ENCODE measurements around the gene GLT8D1. TPM values are rescaled to one million over a fixed set of nuclear protein-coding genes. Genes with fewer than 3 reads are reported as not detected.

GLT8D1 gene
- total RNA-seq, 1 experiment from 2014 or later, result 74.6 TPM

DNA sequence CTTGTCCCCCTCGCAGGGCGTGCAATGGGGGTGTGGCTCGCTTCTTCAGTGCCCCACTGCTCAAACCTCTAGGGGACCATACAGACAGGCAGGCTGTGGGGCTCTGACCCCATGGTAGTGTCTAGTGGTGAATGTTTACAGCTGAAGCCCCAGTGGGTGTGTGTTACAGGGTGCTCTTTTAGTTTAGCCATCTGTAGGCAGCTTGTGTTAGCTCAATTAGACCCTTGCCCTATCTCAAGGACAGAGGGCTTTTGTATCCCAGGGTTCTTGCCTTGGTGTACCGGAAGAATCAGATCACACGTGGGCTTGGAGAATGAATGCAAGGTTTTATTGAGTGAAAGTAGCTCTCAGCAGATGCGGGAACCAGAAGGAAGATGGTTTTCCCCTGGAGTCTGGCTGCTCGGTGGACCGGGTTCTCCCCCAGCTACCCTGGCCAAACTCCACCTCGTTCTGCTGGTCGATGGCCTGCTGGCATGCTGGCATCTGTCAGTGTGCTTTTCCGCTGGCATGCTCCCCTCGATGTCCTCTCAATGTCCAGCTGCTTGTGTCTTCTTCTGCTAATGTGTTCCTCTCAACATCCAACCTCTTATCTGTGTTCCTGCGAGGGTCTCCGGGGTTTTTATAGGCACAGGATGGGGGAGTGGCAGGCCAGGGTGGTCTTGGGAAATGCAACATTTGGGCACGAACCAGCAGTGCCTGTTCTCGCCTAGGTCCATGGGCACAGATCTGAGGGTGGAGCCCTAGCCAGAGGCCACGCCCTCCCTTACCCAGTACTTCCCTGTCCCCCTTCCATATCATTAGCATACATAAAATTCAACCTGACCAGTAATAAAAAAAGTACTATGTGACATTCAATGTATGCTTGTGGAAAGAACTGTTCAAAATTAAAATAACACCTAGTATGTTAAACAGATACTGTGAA lies 7.0 kb upstream of the GLT8D1 start:
- no peak for DNase-seq (ENCODE audit: low spot score)

DNA sequence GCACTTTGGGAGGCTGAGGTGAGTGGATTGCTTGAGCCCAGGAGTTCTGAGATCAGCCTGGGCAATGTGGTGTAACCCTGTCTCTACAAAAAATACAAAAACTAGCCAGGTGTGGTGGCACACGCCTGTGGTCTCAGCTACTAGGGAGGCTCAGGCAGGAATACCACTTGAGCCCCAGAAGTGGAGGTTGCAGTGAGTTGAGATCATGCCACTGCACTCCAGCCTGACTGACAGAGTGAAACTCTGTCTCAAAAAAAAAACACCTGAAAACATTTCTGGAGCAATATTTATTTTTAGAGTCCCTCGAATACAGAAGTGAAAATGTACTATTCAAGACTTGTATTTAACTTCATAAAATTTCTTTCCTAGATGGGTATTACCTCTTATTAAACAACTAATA lies 4.9 kb upstream of the GLT8D1 start:
- no peak for DNase-seq (ENCODE audit: low spot score)

DNA sequence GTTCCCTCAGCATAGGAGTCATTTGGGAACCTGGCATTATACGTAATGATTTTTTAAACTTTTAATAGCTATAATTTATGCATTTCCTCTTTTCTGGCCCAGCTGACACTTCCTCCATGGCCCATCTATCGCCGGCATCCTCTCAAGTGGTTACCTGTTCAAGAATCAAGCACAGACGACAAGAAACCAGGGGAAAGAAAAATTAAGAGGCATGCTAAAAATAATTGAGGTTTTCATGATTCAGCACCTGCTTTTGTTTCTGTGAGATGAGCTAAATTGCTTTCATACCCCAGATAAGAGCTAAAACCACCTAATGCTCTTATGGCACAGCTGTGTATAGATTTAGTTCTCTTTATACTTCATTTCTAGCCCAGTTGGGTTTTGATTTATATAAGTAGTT lies 2.0 kb upstream of the GLT8D1 start:
- no peak for DNase-seq (ENCODE audit: low spot score)

DNA sequence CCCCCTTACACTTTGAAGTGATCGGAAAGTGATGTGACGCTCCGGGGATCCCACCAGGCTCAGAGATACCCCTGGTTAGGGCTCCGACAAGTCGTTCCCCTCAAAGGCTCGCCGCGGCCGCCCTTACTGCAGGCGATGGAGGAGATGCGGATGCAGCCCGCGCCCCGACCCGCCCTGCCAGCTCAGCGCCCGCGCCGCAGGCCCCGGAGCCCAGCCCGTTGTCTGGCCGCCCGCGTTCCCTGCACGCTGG lies 228 bp downstream of the GLT8D1 start:
- no peak for DNase-seq (ENCODE audit: low spot score)

DNA sequence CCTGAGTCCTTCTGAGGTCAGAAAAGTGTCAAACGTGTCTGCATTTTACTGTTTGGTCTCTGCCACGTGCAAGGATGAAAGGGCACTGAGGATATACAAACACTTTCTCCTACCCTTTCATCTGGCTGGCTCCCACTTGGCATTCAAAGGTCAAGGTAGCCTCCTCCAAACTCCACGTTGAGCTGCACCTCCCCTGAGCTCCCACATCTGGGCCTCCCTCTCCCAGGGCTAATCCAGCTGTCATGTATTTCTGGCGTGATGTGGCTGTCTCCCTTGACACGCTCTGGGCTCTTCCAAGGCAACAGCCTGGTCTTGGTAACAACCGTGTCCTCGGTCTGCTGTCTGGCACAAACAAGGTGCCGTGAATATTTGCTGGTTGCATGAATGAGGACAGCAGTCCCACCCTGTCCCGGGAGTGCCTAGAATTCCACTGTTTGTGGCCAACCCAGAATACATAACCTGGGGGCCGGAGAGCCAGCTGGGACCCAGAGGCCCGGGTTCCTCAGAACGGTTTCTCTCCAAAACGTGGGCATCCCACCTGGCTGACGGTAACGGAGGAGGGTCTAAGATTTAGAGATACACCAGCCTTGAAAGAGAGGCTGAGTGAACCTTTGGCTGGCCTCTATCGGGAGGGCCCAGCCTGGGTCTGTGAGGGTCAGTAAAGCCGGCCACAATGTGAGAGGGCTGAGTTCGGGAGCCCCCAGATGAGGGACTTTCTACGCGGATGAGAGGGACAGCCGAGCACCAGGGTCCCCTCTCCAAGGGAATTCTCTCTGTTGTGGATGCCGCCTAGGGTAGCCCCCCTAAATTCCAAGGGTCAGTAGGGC lies 767 bp downstream of the GLT8D1 start:
- DNase-seq (ENCODE audit: low spot score), result no peak

DNA sequence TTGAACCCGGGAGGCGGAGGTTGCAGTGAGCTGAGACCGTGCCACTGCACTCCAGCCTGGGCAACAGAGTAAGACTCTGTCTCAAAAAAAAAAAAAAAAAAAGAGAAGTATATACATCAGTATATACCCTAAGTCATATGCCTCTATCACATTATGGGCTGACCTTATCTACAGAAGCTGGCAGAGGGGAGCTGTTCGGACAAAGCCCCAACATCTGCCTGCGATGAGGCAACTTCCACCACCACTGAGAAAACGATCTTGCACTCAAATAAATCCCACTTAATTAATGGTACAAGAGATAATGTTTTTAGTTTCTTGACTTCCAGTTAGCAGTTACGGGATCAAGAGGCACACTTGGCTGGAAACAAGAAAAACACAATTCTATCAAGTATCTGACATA lies 2.2 kb downstream of the GLT8D1 start:
- DNase-seq (ENCODE audit: low spot score), result no peak

DNA sequence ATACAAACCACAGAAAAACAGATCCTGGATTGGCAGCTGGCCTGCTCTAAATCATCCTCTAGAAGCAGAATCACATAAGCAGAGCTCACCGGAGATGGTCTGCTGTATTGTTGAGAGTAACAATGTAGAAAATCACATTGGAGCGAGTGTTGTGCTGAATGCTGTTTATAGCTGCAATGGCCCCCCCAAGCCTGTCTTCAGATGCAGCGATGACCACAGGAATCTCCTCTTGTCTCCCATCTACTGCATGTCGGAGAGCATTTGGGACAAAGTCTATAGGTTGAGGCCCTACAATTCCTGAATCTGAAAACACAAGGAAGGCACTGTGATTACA lies 8.0 kb downstream of the GLT8D1 start:
- DNase-seq (ENCODE audit: low spot score), result no peak

DNA sequence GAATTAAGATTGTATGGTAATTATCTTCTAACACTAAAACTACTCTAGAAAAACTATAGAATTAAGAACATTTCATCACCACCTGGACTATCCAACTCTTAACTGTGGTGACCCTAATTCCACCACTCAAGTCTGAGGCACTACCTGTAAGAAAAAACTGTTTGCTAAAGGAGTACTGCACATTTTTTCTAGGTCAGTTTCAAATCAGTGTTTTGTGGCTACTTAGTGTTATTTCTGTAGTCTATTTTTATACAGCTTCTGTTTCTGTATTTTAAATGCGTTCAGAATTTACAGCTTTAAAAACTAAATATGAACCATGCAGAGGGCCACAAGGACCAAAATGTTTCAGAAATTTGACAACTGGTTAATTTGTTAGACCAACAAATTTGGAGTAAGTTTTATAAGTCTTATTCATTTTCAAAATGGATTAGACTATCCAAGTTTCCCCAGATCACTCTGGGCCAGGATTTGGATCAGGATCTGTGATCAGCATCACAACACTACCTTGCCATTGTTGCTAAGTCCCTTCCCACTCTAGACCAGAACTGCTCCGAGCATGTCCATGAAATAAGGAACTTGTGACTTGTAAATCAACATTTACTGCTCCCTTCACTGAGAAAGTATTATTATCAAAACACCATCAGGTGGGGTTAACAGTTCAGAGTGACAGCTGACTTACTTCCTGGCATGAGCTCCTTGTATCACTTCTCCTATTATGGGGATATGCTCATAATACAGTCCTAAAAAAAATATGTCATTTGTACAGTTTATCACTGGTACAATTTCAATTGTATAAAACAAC lies 8.6 kb downstream of the GLT8D1 start:
- no peak for DNase-seq (ENCODE audit: low spot score)

DNA sequence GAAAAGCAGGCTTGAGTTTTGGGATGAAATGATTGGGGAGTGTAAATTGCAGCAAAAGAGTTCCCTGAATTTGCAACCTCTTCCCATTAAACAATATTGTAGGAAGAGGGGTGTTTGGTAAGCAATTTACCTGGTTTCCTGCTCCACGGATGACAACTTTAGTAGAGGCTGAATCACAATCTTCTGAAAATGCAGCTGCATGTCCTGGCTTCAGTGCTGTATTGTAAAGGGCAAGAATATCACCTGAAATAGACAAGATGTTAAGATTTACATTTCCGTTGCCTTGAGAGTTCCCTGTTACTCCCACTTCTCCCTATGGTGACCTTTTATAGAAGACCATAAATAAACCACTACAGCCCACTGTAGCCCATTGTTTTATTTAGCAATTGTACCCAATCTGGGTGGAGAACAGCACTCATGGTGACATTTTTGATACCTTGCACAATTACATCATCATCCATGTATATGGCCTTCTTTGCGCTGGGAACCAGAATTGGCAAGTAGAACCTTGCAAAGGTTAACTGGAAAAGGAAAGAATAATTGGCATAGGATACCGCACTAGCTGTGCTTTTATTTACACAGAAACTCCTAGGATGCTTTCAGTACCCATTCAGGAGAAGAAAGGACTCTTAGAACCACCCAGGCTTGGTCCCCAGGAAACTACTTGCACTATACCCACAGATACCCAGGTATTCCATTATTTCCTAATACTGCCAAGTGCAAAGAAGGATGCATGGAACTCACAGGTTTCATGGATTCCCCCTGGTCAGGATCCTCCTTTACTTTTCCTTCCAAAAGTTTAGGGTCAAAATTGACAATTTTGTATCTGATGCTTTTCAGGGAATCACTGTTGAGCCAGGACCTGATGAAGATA lies 9.6 kb downstream of the GLT8D1 start:
- DNase-seq (ENCODE audit: low spot score), result no peak

DNA sequence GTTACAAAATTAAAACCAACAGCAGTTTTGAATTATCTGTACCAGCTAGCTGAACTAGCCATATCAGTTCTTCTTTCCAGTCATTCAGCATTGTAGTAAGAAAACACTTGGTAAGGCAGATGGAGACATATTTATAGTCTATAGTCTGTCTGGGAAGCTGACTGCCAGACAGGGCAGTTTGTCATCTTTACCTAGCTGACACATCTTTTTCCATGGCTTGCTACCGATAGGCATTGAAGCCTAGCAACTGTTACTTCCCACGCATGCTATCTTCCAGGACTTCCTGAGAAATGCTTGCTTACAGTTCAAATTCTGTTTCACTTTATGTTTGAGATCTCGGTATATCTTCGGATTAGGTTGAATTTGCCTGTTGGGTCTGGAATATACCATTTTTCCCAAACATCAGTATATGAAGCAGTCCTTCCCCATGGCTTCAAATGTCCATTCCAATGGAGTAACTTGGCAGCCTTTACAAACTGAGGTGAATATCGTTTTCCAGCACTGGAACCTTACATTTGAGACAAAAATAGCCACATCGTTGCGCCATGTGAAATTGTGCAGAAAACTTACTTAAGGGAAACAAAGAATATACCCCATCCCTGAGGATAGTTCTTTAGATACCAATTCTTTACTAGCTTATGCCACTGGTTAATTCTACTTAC lies 10.9 kb downstream of the GLT8D1 start:
- DNase-seq (ENCODE audit: low spot score), result no peak

DNA sequence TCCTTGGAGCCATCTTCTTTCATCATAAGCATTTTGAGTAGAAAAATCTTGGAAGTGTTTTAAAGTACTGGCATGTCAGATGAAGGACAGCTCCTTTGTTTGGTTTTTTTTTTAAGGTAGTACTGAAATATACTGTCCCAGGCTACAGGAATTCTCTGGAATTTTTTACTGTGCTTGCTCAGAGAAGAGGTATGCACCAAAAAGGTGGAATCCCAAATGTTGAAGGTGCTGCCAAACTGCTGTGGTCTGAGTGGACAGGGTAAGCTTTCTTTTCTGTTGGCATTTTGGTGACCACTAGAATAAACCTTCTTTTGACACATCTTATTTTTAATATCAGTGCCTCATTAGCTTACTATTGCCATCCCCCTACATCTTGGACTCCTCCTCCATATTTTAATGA lies 12.5 kb downstream of the GLT8D1 start:
- DNase-seq (ENCODE audit: low spot score), result no peak

DNA sequence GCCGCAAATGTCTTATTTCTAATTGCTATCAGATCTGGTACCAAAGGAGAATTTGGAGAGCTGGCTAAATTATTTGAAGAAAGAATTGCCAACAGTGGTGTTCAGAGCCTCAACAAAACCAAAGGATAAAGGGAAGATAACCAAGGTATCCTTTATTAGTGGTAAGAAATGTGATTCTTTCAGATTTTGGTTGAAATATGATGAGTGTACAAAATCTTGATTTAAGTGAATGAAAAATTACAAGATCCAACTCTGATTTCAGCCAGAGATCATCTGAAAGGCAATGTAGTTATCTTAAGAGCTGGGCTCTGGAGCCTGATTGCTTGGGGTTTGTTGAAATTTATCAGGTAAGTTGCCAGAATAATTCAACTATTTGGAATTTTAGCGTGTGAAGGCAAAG lies 15.0 kb downstream of the GLT8D1 start:
- DNase-seq (ENCODE audit: low spot score), result no peak

DNA sequence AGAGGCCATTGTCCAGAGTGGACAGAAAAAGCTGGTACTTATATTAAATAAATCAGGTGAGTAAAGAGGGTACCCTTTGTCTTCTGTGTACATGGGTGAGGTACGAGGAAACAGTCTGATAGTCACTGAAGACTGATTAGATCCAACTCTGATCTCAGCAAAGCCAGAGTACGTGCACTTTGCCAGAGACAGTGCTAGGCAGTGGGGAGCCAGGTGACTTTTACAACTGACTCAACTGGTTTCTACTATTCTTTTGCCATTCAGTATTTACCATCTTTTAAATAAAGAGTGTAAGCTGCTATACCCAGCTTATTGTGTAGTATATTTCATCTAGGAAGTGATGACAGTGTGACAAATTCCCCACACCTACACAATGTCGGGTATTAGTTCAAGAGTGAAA lies 16.4 kb downstream of the GLT8D1 start:
- no peak for DNase-seq (ENCODE audit: low spot score)

DNA sequence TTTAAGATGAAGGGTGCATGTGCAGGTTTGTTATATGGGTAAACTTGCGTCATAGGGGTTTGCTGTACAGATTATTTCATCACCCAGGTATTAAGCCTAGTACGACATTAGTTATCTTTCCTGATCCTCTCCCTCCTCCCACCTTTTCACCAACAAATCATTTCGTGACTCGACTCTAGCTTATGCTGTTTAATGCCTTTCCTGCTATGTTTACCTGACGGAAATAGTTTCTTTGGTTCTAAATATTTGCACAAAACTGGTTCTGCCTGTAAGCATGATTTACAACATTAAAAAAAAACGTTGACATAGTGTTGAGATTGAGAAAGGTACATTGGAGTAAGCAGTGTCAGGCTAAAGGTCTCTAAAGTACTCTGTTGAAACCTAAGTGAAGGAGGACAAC lies 17.3 kb downstream of the GLT8D1 start:
- no peak for DNase-seq (ENCODE audit: low spot score)

DNA sequence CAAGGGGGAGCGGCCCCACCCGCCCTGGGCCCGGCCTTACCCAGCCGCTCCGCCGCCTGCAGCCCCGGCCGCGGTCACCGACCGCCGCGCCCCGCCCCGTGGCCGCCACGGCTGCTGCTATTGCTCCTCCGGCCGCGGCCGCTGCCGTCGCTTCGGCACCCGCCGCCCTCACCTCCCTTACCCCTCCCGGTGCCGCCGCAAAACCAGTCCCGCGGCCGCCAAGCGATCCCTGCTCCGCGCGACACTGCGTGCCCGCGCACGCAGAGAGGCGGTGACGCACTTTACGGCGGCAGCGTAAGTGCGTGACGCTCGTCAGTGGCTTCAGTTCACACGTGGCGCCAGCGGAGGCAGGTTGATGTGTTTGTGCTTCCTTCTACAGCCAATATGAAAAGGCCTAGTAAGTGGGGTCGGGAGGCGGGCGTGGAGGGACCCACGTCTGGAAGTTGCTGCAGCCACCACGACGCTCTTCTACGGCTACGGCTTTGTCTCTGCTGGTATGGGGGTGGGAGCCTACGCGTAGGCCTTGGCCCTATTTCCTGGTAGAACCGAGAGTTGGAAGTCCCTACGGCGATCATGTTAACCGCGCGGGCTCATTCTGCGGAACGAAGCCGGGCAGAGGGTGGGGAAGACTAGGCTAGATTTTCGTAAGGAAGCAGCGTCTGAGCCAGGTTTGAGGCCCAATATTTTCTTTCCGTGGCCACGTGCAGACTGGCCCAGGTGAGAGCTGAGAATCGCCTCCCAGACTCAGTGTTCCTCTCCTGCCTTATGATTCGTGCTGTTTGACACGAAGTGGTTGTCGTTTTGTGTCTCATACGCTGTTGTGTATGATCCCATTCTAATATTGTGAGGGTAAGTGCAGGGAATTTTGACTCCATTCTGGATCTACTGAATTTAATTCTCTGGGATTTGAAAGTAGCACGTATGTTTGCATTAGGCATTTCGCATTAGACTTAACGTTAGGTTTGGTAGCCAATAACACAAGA lies 19.6 kb downstream of the GLT8D1 start, which contains the start of the genes GNL3 and PBRM1:
Gene GNL3, plus strand, starts transcription at position 324 of the 983 bp plus-strand sequence. Its CDS starts 61 bp downstream, at position 385.
Gene PBRM1, minus strand, starts transcription at position 205 of the 983 bp plus-strand sequence.
- peak; percentile 82 for DNase-seq (ENCODE audit: low spot score)

DNA sequence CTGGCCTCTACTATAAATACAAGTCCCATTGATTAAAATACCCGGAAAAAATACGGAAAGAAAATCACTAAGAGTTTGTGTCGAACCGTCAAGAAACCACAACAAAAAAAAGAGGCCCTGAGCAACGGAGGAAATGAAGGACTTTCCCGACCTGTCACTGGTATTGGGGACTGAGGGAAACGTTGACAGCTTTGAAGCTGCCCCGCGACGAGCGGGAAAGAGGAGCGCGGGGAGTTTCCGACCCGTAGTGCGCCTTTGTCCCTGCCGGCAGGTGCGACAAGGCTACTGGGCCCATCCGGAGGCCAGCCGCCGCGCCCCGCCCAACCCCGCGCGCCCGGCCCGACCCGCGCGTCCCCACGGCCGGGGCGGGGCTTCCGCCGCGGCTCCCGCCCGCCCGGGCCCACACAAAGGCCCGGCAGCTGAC lies 20.3 kb downstream of the GLT8D1 start:
- DNase-seq (ENCODE audit: low spot score), result peak; percentile 67

DNA sequence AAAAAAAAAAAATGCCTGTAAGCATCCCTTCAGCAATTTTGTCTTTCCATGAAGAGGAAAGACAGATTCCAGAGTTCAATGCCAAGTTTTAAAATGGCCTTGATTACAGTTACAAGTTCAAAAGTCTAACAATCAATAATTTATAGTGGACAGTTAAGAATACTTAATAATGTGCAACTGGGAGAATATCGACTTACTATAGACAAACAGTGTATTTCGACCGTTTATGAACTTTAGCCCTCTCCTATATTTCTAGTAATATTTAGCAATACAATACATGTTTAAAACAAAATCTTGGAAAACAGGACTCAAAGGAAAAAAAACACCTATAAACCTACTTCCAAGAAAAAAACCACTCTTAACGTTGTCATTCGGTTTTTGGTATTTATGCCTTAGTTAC lies 21.4 kb downstream of the GLT8D1 start:
- no peak for DNase-seq (ENCODE audit: low spot score)

DNA sequence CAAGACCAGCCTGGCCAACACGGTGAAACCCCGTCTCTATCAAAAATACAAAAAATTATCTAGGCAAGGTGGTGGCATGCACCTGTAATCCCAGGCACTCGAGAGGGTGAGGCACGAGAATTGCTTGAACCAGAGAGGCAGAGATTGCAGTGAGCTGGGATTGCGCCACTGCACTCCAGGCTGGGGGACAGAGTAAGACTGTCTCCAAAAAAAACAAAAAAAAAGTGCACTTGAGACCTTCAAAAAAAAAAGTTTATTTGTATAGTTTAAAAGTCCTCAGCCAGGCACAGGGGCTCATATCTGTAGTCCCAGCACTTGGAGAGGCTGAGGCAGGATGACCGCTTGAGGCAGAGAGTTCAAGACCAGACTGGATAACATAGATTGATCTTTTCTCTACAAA lies 22.0 kb downstream of the GLT8D1 start:
- DNase-seq (ENCODE audit: low spot score), result no peak

DNA sequence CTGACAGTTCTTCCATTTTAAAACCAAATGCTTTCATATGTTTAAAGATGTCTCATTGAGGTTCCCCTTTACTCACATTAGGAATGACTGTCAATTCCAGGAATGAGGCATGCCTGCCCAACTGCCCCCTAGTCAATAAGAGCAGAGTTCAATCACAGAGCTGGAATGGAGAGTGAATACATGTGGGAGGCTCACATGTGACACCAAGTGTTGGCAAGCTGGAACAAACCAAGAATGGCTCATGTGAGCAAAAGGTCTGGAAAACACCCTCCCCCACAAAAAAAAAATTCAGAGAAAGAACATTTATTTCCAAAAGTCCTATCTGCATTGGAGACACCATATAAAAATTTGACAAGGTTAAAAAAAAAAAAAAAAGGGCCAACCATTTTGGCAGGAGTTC lies 23.6 kb downstream of the GLT8D1 start:
- no peak for DNase-seq (ENCODE audit: low spot score)

DNA sequence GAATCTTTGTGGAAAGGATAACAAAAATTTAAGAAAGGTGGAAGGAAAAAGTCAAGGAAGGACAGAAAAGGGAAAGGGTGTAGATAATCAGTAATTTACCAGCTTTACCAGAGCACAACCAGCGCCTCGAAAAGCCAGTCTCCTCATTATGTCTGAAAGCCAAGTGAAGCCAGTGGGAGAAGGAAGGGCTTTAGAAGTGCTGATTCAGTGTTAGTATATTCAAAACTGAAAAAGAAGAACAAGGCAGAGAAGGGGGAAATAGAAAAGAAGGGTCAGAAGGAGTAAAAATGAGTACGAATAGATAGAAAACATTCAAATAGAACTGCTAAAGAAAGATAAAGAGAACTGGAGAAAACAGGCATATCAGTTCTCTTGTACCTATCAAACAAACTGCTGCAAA lies 24.0 kb downstream of the GLT8D1 start:
- DNase-seq (ENCODE audit: low spot score), result no peak
